ENCODE data around the gene TNRC6A. TPM values are rescaled to one million over a fixed set of nuclear protein-coding genes. Genes with fewer than 3 reads are reported as not detected.
A peak's percentile ranks its signal among the peaks of the same experiment; 100 is the strongest.

The TNRC6A gene
- total and polyA plus RNA-seq, 9 of the 15 experiments (the other 6 are each of a cell fraction or from before 2014, with no cell fraction given), result 3.4 to 32.1 (median 26.6) TPM

- Histone ChIP-seq H3K4me1 (replicated peaks in 1 of 2; ENCODE audit: control insufficient read depth in 2 of 2, insufficient read depth in 2 of 2, low read length in 2 of 2) (peaks cover 7 to 29% of the 10 kb centered on the region in 2 experiments; a peak in 3 of 5 replicates), H3K9me1 (ENCODE audit: control insufficient read depth, insufficient read depth, low read length) (no peaks in the 10 kb centered on the region)
- no peak for FAIRE-seq
- TF ChIP-seq ZBTB2 (IDR thresholded peaks at IDR 0.05) (no peak), AFF4 (CRISPR knock-in tag; IDR thresholded peaks at IDR 0.05) (no peak), CTCF (IDR thresholded peaks at IDR 0.05 in 2 of 3, conservative IDR thresholded peaks at IDR 0.05 in 1 of 3; ENCODE audit: insufficient read depth in 2 of 3, low read depth in 1 of 3, low read length in 3 of 3) (no peak), MXD1 (CRISPR knock-in tag; IDR thresholded peaks at IDR 0.05; ENCODE audit: borderline replicate concordance, poor library complexity, severe bottlenecking) (no peak), ATF6 (CRISPR knock-in tag; IDR thresholded peaks at IDR 0.05) (no peak), BMI1 (IDR thresholded peaks at IDR 0.05; ENCODE audit: low read length) (no peak), POLR3A (IDR thresholded peaks at IDR 0.05; ENCODE audit: borderline replicate concordance, extremely low read depth, insufficient read depth, insufficient read length) (no peak), SUPT5H (IDR thresholded peaks at IDR 0.05) (no peak), ZNF217 (CRISPR knock-in tag; IDR thresholded peaks at IDR 0.05) (no peak), MEIS2 (IDR thresholded peaks at IDR 0.05; ENCODE audit: partially characterized antibody) (peak; percentile 23), SLC30A9 (CRISPR knock-in tag; IDR thresholded peaks at IDR 0.05) (no peak)
Observed at GRCh38 chr16:24737916-24738594, 8.6 kb downstream of the TNRC6A start.

More at GRCh38 chr16:24737916-24738594, 8.6 kb downstream of the TNRC6A start:
- no peaks in the 10 kb centered on the region for H3K9me3 ChIP-seq (replicated peaks; ENCODE audit: control insufficient read depth, insufficient read depth, low read depth, low read length)
- in situ Hi-C loops (cut with MboI) (no loop called here), intact Hi-C loops (cut with micrococcal nuclease) (no loop called here)
- peaks cover 35% of the 10 kb centered on the region; the same call in 2 of the 3 replicates for H3K36me3 ChIP-seq (ENCODE audit: control insufficient read depth, insufficient read depth, low read length)
- H2AFZ ChIP-seq (ENCODE audit: low read depth, low read length), result no peak overlapping the region
- peaks cover 99% of the 10 kb centered on the region for H3K79me2 ChIP-seq (ENCODE audit: control insufficient read depth, insufficient read depth, low read length)
- no peaks in the 10 kb centered on the region for H3K27me3 ChIP-seq (ENCODE audit: control insufficient read depth in 2 of 2, insufficient read depth in 2 of 2, low read length in 2 of 2)
- H3K4me3 ChIP-seq, result no peak overlapping the region
- CTCF ChIA-PET (ENCODE audit: low intra/inter-chr PET ratio), result no interaction called here
- H3K4me2 ChIP-seq (ENCODE audit: insufficient read depth, low read length), result peak overlapping the region; percentile 49
- H3K27ac ChIP-seq (ENCODE audit: extremely low read depth, low read depth, low read length), result peak overlapping the region; percentile 46; the same call in 2 of the 3 replicates
- WGBS (ENCODE audit: insufficient coverage, low coverage, missing lambda C conversion rate), result 26% methylated on average over 5 of the region's 5 CpGs
- ATAC-seq, result peak; percentile 56
- POLR2A ChIA-PET, result interaction anchor here (0.6 to 1.8 kb wide), 2 partner anchors 11 to 119 kb away, joined by 3 to 17 read pairs; no protein-coding TSS in a partner anchor
- DNase-seq (ENCODE audit: extremely low read depth in 1 of 4, low spot score in 3 of 4), result peak in 1 of 4 experiments; percentile 66
- BruUV-seq (replicated peaks), result no TSS peak
- H3K9ac ChIP-seq (ENCODE audit: insufficient read depth in 1 of 2, low read depth in 2 of 2, low read length in 2 of 2), result peak overlapping the region in 1 of 2 experiments; percentile 15; a peak in 2 of 4 replicates
- H4K20me1 ChIP-seq (replicated peaks; ENCODE audit: control insufficient read depth, insufficient read depth, low read length), result peaks cover 33% of the 10 kb centered on the region
